Colonic mucosa (tissue), 4 donors: ENCODE results near the gene GLUD1. TPM values are rescaled to one million over a fixed set of nuclear protein-coding genes. Genes with fewer than 3 reads are reported as not detected.
"Not testable (repeated sequence)": the region's sequence is repeated elsewhere in the genome, so short reads cannot be mapped to it uniquely, and the experiment has no call there.

Experiments
- DNase-seq: peaks from one replicate; pipeline ENCODE4 v3.0.0-alpha.2; 2020
- H3K27ac ChIP-seq: fragments of 200-600 bp; one replicate; pipeline ENCODE4 v1.8.0; 2021
- H3K27me3 ChIP-seq: fragments of 200-600 bp; one replicate; pipeline ENCODE4 v1.8.0; 2021
- H3K36me3 ChIP-seq: fragments of 200-600 bp; one replicate; pipeline ENCODE4 v1.8.0; 2021
- H3K4me1 ChIP-seq: fragments of 200-600 bp; one replicate; pipeline ENCODE4 v1.8.0; 2021; ENCODE audit warnings: mild to moderate bottlenecking
- H3K4me3 ChIP-seq: fragments of 200-600 bp; one replicate; pipeline ENCODE4 v1.8.0; 2021
- H3K9ac ChIP-seq, 2 donors: one replicate each; pipeline ENCODE4 v1.7.0; 2013; ENCODE audit warnings: control low read depth in 2 of 2, low read depth in 2 of 2, low read length in 2 of 2
- H3K9me3 ChIP-seq: fragments of 200-600 bp; one replicate; pipeline ENCODE4 v1.8.0; 2021
- intact Hi-C: fragments of 100-400 bp; cut with DNase I; formaldehyde crosslinking; loops from one replicate; pipeline ENCODE4 v1.14.1; 2022
- total RNA-seq, 2 donors: library from RNA; stranded (reverse); fragmentation: NEBNext Ultra II Directional in 1 of 2; extraction: Animal tissue kit (Norgen Biotek cat#: 25700) in 1 of 2; gene quantifications; one replicate each; pipeline ENCODE4 v1.2.1, GENCODE V29; 2021
- TF ChIP-seq, protein P1 (sequence below): fragments of 200-600 bp; IDR thresholded peaks from one replicate; pipeline ENCODE4 v1.8.0; 2022; ENCODE audit warnings: antibody characterized with exemption, mild to moderate bottlenecking
- donor health status: healthy.
- donor health status: DM: no; HTN: no; CAD: no.
- donor health status: DM: no; HTN: no; CAD: no.

GLUD1 gene
- total RNA-seq, 2 donors from 2014 or later = 94.1 to 207 TPM

- H3K36me3 ChIP-seq, H3K4me1 ChIP-seq, H3K4me3 ChIP-seq, intact Hi-C loops, H3K27me3 ChIP-seq, H3K9ac ChIP-seq, H3K27ac ChIP-seq, DNase-seq, H3K9me3 ChIP-seq: not testable (repeated sequence)
These were observed 13.1 kb downstream of the GLUD1 start for GRCh38 chr10:87081574-87081973.

DNA sequence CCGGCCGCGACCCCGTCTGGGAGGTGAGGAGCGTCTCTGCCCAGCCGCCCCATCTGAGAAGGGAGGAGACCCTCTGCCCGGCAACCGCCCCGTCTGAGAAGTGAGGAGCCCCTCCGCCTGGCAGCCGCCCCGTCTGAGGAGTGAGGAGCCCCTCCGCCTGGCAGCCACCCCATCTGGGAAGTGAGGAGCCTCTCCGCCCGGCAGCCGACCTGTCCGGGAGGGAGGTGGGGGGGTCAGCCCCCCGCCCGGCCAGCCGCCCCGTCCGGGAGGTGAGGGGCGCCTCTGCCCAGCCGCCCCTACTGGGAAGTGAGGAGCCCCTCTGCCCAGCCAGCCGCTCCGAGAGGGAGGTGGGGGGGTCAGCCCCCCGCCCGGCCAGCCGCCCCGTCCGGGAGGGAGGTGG lies 14.0 kb downstream of the GLUD1 start:
- H3K27ac ChIP-seq, intact Hi-C loops, H3K4me1 ChIP-seq, H3K9ac ChIP-seq, H3K36me3 ChIP-seq, H3K9me3 ChIP-seq, H3K27me3 ChIP-seq, DNase-seq, H3K4me3 ChIP-seq: not testable (repeated sequence)

GRCh38 chr10:87079106-87079836 lies 15.4 kb downstream of the GLUD1 start:
- Histone ChIP-seq H3K27me3 (no peaks in the 10 kb centered on the region), H3K4me1 (no peaks in the 10 kb centered on the region), H3K9me3 (no peaks in the 10 kb centered on the region), H3K27ac (no peak overlapping the region), H3K36me3 (no peaks in the 10 kb centered on the region), H3K9ac (no peak overlapping the region), H3K4me3 (no peak overlapping the region)
- intact Hi-C loops = no loop called here
- DNase-seq = no peak
- TF ChIP-seq, protein P1, sequence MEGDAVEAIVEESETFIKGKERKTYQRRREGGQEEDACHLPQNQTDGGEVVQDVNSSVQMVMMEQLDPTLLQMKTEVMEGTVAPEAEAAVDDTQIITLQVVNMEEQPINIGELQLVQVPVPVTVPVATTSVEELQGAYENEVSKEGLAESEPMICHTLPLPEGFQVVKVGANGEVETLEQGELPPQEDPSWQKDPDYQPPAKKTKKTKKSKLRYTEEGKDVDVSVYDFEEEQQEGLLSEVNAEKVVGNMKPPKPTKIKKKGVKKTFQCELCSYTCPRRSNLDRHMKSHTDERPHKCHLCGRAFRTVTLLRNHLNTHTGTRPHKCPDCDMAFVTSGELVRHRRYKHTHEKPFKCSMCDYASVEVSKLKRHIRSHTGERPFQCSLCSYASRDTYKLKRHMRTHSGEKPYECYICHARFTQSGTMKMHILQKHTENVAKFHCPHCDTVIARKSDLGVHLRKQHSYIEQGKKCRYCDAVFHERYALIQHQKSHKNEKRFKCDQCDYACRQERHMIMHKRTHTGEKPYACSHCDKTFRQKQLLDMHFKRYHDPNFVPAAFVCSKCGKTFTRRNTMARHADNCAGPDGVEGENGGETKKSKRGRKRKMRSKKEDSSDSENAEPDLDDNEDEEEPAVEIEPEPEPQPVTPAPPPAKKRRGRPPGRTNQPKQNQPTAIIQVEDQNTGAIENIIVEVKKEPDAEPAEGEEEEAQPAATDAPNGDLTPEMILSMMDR = no peak

DNA sequence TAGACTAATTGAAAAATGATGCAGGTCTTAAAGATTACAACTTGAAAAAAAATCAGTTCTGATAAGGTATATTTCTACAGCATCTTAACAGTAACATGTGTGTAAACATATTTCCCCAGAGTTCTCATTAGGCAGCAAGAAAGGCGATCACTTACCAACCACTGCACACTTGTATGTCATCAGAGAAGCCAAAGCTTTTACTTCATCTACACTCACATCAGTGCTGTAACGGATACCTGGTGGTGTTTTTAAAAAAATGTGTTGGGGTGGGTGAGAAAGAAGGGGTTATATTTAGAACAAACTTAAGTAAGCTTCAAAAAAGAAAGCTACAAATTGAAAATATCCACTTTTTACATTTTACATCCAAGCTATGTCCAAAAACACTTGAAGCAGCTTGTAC lies 18.2 kb downstream of the GLUD1 start:
- H3K4me1 ChIP-seq, H3K4me3 ChIP-seq, H3K27ac ChIP-seq, H3K27me3 ChIP-seq, intact Hi-C loops, H3K9ac ChIP-seq, H3K9me3 ChIP-seq, DNase-seq, H3K36me3 ChIP-seq: not testable (repeated sequence)

- Histone ChIP-seq H3K9ac (no peak overlapping the region), H3K9me3 (no peaks in the 10 kb centered on the region), H3K36me3 (no peaks in the 10 kb centered on the region), H3K4me1 (no peaks in the 10 kb centered on the region), H3K27me3 (no peaks in the 10 kb centered on the region), H3K27ac (no peak overlapping the region), H3K4me3 (no peak overlapping the region)
- TF ChIP-seq, protein P1 = no peak
- intact Hi-C loops = no loop called here
- DNase-seq = no peak
These were observed 22.2 kb downstream of the GLUD1 start for GRCh38 chr10:87072449-87072848.

DNA sequence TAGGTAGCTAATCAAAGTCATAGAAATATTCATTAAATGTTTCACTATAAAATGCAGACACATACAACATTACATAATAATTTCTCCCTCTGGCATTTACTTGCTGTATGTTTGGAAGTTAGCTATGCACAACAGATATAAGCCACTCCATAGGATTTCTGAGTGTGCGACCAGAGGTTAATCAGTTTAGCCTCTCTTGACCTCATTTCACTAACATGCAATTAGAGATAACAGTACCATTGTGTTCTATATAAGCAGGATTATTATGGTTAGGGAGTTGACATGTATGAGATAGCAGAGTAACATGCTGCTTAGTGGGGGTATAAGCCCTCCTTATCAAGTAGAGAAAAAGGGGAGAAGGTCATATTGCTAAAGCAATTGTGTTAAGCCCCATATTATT lies 26.4 kb downstream of the GLUD1 start:
- Histone ChIP-seq H3K36me3 (peaks cover 12% of the 10 kb centered on the region), H3K27me3 (no peaks in the 10 kb centered on the region), H3K9me3 (no peaks in the 10 kb centered on the region), H3K27ac (no peak overlapping the region), H3K4me1 (no peaks in the 10 kb centered on the region), H3K9ac (no peak overlapping the region), H3K4me3 (no peak overlapping the region)
- TF ChIP-seq, protein P1 = no peak
- DNase-seq = no peak
- intact Hi-C loops = no loop called here

DNA sequence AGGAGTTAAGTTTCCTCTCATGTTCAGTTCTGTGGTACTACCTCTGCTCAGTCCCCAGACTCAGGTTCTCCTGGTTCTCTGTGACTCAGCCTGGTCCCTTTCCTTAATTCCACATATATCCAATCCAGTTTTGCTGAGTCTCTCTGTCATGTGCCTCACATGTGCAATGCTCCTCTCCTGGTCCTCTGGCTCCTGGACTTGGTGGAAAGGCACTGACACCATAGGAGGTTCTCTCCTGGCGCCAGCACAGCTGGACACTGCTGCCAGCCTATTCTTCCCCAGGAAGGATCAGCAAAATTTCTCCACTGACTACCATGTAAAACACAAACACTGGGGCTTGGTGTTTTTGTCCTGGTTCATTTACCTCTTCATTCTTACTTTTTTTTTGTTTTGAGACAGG lies 27.8 kb downstream of the GLUD1 start:
- H3K27me3 ChIP-seq = no peaks in the 10 kb centered on the region
- H3K4me3 ChIP-seq = no peak overlapping the region
- no peak overlapping the region for H3K9ac ChIP-seq
- H3K27ac ChIP-seq = no peak overlapping the region
- H3K4me1 ChIP-seq = no peaks in the 10 kb centered on the region
- intact Hi-C loops = no loop called here
- no peak for DNase-seq
- H3K9me3 ChIP-seq = no peaks in the 10 kb centered on the region
- peaks cover 12% of the 10 kb centered on the region for H3K36me3 ChIP-seq
- TF ChIP-seq, protein P1 = no peak
